Gastroesophageal sphincter (tissue), 2 donors: Measurements from ENCODE around the gene WDR90.

Experiments
- EP300 ChIP-seq: sonication (generic); formaldehyde crosslinking; IDR thresholded peaks from one replicate; pipeline ENCODE4 v1.6.1; 2017; ENCODE audit warnings: antibody characterized with exemption, mild to moderate bottlenecking
- POLR2A ChIP-seq, 2 donors: fragments of 450-650 bp; IDR thresholded peaks; one replicate each; pipeline ENCODE4 v1.6.1; 2017; ENCODE audit warnings: antibody characterized with exemption in 2 of 2, mild to moderate bottlenecking in 2 of 2, moderate library complexity in 1 of 2
- POLR2AphosphoS5 ChIP-seq: sonication (generic); formaldehyde crosslinking; IDR thresholded peaks from one replicate; pipeline ENCODE4 v1.6.1; 2017; ENCODE audit warnings: antibody characterized with exemption

DNA sequence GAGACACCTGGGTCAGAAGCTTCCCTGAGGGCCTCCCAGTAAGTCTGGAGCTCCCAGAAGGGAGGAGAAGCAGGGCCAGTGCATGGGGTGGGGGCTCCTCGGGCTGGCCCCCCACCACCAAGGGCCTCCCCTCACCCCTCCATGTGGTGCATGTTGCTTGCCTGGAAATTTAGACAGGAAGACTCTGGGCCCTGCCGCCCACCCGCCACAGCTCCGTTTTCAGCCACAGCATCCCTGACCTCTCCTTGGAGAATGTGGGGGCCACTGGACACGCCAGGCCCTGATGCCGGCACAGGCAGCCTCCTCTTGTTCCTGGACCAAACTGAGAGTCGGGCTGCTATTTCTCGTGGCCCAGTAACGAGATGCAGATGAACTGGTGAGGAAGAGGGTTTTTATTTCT, 10.3 kb upstream of the WDR90 start:
- TF ChIP-seq POLR2AphosphoS5 (no peak), POLR2A (IDR thresholded peaks at IDR 0.05) (no peak), EP300 (no peak)
